ENCODE data around the gene CTNNAL1.

- TF ChIP-seq, protein P1, sequence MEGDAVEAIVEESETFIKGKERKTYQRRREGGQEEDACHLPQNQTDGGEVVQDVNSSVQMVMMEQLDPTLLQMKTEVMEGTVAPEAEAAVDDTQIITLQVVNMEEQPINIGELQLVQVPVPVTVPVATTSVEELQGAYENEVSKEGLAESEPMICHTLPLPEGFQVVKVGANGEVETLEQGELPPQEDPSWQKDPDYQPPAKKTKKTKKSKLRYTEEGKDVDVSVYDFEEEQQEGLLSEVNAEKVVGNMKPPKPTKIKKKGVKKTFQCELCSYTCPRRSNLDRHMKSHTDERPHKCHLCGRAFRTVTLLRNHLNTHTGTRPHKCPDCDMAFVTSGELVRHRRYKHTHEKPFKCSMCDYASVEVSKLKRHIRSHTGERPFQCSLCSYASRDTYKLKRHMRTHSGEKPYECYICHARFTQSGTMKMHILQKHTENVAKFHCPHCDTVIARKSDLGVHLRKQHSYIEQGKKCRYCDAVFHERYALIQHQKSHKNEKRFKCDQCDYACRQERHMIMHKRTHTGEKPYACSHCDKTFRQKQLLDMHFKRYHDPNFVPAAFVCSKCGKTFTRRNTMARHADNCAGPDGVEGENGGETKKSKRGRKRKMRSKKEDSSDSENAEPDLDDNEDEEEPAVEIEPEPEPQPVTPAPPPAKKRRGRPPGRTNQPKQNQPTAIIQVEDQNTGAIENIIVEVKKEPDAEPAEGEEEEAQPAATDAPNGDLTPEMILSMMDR (IDR thresholded peaks at IDR 0.05; ENCODE audit: low read length) = no peak
- TF ChIP-seq EZH2 (IDR thresholded peaks at IDR 0.05; ENCODE audit: borderline replicate concordance, low read length) = no peak
Measured at GRCh38 chr9:108994695-108995094, 18.6 kb downstream of the CTNNAL1 start.

Data from OCI-LY1 (cell line).